Loucy (cell line): Measurements from ENCODE around the gene RNASEL.

Experiments used
- CTCF ChIP-seq: fragments of 200-600 bp; sonication (generic); conservative IDR thresholded peaks from 2 replicates; pipeline ENCODE4 v1.5.1; 2014; ENCODE audit warnings: mild to moderate bottlenecking, antibody characterized with exemption, low read length
- EZH2phosphoT487 ChIP-seq: fragments of 200-600 bp; IDR thresholded peaks from 2 replicates; pipeline ENCODE4 v1.6.1; 2018; ENCODE audit warnings: antibody characterized with exemption, mild to moderate bottlenecking, moderate library complexity, borderline replicate concordance

- TF ChIP-seq CTCF = no peak
- no peak for TF ChIP-seq EZH2phosphoT487
Measured at GRCh38 chr1:182635871-182636270, 46.8 kb upstream of the RNASEL start.
